NOMO-1 treated with DMSO at 0.1 percent for 48 hours (cell line): ENCODE data around the gene DHRS3.

ENCODE experiments used
- DNase-seq: peaks from one replicate; lab custom pipeline; 2025; ENCODE audit not compliant: unreplicated experiment; lab: John Stamatoyannopoulos, UW

Gene DHRS3

DNA sequence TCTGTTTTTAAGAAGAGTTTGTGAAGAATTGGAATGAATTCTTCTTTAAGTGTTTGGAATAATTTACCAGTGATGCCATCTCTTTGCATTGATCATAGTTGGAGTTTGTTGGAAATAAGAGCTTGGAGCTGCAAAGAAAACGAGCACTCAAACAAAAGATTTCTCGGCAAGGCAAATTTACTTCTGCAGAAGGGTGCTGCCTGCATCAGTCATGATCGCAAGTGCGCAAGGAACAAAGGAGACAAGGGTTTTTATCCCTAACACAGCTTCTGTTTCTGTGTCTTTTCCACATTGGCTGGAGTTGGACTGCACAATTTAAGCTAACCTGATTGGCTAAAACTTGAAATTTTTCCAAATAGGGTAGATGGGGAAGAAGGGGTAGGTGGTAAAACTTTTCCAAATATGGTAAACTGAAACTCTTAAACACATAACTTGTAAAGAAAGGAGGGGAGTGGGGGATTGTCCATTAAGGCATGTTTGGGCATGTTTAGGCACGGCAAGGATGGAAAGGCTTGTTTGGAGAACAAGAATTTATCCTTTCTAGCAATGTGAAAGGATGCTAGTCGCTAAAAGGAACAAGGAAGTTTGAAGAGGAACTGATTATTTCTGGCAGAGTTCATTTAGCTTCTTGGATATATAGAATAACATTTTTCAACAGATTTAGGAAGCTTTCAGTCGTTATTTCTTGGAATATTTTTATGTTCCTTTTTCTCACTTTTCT, 22.4 kb upstream of the DHRS3 start:
- DNase-seq: no peak

DNA sequence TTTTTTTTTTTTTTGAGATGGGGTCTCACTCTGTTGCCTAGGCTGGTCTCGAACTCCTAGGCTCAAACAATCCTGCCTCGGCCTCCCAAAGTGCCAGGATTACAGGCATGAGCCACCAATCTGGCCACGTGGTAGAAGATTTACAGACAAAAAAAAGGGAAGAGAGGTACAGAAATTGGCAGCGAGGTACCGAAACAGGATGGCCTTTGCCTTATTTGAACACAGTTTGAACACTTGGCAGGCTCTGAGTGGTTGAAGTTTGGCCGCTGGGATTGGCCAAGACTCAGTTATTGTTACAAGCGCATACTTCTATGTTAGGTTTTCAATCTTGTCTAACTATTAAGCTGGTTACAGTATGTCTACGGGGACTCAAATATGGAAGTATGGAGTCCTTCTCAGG, 19.7 kb upstream of the DHRS3 start:
- no peak for DNase-seq

DNA sequence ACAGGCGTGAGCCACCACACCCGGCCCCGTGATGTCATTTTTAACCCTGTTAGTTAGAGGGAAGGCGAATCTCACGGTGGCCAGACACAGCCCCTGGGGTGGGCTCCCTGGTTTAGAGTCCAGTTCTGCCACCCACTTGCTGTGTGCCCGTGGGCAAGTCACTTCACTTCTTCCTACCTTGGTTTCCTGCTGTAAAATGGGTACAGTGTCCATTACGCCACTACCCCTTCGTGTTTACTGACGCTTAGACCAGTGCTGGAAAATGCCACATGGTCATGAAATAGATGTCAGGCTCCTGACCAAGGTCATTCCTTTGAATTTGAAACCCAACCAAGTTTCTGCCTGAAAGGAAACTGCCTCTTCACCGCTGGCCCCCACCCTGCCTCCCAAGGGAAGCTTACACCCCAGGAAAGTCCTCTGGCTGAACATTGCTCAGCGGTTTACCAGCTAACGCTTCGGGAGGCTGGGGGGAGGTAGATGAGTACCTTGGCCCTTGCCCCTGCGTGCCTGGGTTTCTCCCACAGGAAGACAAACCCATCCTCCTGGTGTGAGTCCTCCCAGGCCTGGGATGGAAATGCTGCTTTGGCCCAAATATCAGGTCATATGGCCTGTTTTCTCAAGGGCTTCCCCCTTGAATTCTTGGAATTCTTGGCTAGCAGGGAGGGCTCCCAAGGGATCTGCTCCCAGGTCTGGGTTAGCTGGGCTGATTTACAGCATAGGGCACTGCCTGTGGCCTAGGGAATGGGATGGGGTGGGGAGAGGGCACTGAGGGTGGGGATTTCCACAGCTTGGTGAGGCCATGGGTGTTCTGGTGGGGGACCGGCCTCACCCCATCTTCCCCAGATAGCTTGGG, 18.3 kb upstream of the DHRS3 start:
- DNase-seq: no peak

DNA sequence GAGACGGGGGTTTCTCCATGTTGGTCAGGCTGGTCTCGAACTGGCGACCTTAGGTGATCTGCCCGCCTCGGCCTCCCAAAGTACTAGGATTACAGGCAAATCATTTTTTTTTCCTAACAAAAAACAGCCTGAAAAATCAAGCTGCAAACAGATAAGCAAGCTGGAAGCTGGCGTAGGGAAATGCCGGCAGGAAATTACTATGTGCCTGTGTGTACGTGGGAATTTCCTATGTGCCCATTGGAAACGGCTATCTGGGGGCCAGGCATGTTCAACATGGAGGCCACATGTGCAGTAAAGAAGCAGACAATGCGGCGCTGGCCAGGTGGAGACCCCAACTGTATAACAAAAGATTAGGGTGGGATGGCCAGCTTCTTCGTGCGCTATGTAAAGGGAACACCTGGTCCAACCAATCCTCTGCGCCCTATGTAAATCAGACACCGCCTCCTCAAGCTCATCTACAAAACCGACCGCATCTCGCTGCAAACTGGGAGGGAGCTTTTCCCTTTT, 16.7 kb upstream of the DHRS3 start:
- DNase-seq: no peak

DNA sequence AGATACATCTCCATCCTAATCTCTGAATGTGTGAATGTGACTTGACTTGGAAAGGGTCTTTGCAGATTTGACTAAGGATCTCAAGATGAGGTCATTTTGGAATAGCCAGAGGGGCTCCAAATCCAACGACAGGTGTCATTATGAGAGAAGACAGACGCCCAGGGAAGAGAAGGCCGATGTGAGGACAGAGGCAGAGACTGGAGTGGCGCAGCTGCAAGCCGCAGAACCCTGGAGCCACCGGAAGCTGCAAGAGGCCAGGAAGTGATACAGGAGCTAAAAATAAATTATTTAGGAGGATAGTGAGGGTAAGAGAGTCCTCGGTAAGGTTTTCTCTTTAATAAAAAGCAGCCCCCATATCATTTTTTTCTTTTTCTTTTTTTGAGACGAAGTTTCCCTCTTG, 16.1 kb upstream of the DHRS3 start:
- DNase-seq: peak; percentile 9

DNA sequence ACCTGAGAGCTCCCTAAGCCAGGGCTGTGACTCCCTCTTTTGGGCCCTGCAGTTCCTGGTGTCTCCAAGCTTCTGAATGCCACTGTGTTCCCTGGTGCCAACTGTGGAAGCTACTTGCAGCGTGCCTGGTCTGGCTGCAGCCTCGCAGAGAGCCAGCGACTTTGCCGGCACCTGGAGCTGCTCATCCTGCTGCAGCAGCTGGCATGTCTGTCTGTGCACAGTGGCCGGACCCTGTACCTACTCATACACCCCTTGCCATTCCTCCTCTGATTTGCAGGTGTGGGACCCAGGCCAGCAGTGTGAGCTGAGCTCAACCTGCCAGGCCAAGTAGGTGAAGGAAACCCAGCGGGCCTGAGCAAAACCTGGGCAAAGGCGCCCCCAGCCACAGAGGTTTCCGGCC, 13.6 kb upstream of the DHRS3 start:
- DNase-seq: no peak

DNA sequence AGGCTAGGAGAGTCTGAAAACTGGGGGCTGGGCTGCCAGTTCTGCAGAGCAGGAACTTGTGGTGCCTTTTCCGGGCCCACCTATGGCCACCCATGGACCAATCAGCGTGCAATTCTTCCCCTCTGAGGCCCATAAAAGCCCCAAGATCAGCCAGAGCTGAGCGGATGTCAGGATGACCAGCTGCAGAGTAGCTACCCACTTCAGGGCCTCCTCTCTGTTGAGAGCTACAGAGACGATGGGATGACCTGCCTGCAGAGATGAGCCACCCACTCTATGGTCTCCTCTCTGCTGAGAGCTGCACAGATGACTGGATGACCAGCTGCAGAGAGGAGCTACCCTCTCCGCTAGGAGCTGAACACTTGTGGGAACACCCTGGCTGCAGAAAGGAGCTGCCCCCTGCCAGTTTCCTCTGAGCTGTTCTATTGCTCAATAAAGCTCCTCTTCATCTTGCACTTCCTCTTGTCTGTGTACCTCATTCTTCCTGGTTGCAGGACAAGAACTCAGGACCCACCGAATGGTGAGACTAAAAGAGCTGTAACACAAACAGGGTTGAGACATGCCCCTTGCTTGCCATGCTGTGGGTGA, 13.0 kb upstream of the DHRS3 start:
- DNase-seq: peak; percentile 36

DNA sequence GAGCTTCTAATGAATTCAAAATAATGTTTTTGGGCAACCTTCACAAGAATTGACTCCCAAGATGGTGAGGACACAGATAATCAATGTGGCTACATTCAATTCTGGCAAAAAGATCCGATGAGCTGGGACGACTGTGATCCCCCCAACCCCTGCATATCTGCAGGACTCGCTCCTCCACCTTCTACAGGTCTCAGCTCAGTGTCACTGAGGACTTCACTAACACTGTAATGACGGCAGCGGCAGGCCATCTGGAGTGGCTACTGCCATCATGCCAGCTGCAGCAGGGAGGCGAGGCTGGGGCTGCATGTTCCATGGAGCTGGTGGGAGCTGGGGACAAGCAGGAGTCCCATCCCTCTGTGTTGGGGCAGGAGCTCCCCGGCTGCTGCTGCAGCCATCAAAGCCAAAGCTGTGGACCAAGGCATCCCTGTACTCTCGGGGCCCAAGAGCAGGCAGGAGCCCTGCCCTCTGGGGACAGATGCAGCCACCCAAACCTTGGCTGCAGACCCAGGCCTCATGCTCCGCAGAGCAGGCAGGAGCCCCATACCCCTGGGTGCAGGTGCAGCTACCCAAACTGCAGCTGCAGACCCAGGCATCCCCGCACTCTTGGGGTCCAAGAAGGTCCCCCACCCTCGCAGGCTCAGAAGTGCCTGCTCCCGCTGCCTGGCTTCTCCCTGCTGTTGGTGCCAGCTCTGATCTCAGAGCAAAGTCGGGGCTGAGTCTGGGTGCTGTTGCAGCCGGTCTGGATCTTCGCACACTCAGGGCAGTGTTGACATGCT, 12.2 kb upstream of the DHRS3 start:
- no peak for DNase-seq

DNA sequence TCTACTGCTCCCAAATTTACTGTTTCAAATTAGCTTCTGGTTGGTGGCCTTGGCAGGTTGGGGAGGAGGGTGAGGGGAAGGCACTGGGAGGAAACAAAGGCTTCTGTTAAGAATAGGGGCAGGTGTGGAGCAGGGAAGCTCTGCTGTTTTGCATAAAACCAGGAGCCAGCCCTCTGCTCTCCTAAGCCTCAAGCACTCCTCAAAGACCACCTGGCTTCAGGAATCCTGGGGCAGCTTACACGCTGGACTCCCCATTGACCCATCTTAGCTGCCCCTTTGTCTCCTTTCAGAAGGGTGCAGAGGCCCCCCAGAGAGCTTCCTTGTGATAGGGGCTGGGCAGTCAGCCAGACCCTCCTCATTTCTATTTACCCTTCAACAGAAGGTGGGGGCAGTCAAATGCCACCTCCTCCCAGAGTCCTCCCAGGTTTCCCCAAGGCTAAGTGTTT, 11.5 kb upstream of the DHRS3 start:
- no peak for DNase-seq

DNA sequence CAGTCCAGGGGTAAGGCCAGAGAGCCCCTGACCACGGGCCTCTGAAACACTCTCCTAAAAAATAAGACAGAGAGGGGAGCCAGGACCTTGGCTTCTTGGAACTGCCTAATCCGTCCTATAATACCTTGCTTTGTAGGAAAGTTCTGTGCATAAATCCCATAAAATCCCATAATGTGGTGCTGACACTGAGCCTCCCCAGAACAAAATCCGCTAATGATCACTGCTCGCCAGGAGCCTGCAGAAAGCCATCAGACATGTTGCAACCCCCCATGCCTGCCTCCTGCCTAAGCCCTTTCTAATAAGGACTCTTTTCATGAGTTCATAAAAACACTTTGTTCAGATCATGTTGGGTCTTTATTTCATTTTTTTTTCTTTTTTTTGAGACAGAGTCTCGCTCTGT, 9.3 kb upstream of the DHRS3 start:
- DNase-seq: no peak

DNA sequence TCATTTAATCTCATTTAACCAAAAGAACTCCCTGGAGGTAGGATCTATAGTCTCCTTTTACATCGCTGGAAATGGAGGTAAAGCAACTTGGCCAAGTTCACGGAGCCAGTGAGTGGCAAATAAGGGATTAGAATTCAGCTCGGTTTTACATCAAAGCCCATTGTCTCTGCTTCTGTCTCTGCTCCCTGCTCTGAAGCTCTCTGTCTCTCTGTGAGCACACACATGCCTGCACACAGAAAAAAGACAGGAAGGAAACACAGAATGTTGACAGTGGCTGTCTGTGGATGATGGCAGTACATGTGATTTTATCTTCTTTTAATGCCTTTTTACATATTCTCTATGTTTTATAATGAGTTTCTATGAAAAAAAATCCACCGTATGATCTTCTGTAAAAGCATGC, 8.9 kb upstream of the DHRS3 start:
- no peak for DNase-seq

DNA sequence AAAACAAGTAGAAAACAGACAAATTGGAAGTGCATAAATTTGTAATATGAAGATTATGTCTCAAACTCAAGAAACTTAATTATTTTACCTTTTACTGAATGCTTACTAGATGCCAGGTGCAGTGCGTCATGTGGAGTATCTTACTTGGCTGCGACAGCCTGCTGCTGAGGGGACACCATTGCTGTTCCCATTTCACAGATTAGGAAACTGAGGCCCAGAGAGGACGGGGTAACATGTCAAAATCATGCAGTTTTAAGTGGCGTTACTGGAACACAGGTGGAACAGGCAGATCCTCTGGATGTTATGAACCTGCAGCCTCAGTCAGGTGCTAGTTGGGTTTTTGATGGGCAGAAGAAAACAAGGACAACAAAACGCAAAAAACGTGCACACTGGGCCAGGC, 7.3 kb upstream of the DHRS3 start:
- no peak for DNase-seq

DNA sequence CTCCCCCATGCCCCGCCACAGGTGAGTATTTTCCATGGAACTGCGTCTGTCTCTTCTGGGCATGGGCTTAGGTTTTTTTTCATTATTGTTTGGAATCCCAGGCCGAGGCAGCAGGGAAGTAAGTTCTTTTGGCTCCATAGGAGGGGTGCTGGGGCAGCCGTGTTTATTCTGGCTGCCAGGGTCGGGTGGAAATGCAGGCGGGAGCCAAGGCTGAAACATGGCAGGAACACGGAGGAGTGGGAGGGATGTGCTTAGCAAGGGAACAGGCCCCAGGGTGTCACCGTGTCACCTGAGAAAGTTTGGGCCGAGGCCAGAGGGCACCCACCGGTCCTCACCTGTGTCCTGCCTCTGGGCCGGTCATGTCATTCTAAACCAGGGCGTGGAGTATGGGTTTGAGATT, 4.5 kb upstream of the DHRS3 start:
- DNase-seq: no peak

DNA sequence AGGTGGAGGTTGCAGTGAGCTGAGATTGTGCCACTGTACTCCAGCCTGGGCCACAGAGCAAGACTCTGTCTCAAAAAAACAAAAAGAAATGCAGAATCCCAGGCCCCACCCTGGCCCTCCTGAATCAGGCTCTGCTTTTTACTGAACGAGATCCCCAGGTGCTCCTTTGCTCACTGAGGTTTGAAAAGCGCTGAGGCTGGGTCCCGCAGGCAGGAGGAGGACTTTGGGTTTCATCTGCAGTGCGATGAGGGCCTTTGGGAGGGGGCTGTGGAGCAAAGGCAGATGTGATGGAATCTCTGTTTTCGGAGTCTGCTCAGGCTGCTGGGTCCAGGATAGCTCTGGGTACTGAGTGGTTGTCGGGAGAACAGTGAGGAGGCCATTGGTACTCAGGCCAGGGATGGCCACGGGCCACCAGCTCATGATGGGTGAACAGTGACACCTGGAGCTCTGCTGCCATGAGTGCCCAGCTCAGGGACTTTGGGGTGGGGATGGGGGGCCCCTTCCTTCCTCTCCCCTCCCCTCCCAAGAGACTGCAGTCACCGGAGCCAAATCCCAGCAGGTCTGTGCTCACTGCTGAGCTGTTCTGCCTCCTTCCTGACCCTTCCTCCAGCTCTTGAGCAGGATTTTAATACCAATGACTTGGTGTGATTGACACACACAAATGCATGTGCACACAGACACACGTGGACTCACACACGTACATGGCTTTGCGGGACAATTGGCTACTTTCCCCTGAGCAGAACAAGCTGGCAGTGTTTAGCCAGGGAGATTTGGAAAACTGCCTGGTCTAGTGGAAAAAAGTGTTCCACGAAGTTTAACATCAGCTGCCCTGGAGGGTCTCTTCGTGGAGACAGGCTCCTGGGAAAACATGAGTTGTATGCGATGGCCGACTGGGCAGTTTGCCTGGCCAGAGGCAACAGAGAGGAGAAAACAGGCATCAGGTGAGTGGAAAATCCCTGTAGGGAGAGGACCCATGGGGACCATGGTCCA, 3.6 kb upstream of the DHRS3 start:
- DNase-seq: no peak

DNA sequence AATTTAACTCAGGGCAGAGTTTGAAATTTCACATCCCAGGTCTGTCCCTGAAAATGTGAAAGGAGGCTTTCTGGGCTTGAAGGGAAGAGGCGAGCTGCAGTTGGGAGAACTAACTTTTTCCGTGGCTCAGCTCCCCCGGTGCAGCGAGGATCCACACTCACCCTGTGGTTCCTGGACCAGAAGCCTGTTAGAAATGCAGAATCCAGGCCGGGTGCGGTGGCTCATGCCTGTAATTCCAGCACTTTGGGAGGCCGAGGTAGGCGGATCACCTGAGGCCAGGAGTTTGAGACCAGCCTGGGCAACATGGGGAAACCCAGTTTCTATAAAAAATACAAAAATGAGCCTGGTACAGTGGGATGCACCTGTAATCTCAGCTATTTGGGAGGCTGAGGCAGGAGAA, 2.9 kb upstream of the DHRS3 start:
- no peak for DNase-seq

DNA sequence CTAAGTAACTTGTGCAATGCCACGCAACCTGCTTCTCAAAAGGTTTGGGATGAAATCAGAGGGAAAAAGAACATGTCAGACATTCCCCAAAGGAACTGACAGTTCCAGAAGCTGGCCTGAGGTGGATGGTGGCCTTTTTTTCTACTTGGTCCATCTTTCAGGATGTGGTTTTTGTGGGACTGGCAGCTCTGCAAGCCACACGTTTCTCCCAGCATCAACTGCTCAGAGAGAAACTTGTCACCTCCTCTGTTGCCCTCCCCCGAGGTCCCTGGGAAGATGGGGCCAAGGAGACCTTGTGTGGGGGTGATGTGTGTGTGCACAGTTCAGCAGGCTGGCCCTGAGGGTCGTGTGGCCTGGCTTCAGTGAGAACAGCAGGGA, 2.5 kb upstream of the DHRS3 start:
- DNase-seq: peak; percentile 12

DNA sequence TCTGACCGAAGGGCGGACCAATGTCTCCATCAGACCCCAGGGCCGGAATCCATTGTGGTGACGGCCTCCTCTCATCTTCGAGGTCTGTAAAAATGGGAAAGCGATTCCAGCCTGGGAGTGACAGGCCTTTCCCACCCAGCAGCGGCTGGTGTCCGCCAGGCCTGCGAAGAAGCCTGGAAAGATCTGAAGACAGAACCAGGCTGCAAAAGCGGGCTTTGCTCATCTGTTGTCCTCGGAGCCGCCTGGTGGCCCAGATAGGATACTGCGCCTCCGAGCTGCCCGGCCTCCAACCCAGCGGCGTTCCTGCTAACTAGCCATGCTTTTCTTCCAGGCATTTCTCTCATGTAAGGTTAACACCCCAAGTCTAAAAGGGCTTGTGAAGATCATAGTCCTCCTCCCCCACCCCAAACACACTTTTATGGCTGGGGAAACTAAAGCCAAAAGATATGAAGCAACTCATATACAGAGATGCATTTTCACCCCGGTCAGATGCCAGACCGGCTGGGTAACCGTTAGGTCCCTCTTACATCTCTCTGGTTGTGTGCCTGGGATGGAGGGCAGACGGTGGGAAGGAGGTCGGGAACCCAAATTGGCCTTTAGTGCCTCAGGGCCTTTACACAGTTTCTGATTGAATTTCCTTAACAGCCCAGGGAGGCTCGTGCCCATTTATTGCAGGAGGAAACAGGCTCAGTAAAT, 1.9 kb upstream of the DHRS3 start:
- peak; percentile 60 for DNase-seq

DNA sequence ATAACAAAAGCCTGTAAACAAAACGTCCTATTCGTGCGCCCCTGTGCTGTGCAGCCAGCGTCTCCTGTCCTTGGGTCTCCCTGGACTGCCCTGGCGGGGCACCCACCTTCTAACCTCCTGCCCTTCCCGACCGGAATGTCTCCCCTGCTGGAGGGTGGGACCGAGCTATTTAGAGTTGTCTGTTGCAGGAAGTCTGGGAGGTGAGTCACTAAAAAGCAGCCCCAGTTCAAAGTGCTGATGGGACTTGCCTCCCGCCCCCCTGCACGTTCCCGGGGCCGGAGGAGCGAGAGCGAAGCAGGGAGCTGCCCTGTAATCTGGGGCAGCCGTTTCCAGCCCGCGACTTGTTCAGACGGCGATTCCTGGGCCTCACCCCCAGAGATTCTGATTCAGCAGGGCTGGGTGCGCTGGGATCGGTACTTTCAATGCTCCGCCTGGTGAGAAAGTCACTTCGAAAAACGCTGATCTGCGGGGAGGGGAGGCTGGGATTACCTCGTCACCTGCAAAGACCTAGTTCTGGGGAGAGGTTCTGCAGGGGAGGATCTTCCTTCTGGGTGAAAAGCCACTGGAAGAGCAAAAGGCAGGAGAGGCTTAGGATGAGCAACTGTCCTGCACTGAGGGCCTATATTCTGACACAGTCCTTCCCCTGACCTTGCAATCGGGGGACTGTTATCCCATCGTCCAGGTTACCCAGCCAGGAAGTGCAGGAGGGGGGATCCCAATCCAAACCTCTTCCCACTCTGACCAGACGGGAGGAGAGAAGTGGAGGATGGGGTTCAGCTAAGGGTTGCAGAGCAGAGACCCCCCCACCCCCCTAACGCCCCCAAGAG, 1.2 kb upstream of the DHRS3 start:
- peak; percentile 27 for DNase-seq

DNA sequence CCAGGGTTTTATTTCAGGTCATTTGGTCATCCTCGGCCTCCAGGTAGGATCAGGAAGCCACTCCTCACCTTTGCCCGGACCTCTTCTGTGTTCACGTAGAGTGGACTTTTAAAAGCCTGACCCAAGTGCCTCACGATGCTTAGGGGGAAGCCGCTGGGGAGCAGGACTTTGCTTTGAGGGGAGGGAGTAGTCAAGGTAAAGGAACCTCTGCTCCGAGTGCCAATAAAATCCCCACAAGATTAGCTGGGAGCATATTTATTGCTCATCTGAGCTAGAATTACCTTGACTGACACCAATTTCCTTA, 603 bp upstream of the DHRS3 start:
- no peak for DNase-seq
